ENCODE data around the gene PGPEP1.

Gene PGPEP1

GRCh38 chr19:18295034-18295451 lies 45.4 kb upstream of the PGPEP1 start:
- no peak overlapping the region for H3K27ac ChIP-seq (replicated peaks)
- H3K27me3 ChIP-seq (ENCODE audit: insufficient read depth, poor library complexity, severe bottlenecking), result no peaks in the 10 kb centered on the region
- no peak overlapping the region for H3K4me3 ChIP-seq (replicated peaks; ENCODE audit: insufficient read depth, low read length)
- TF ChIP-seq REST (IDR thresholded peaks at IDR 0.05; ENCODE audit: insufficient replicate concordance, low read depth) (no peak), CTCF (IDR thresholded peaks at IDR 0.05; ENCODE audit: insufficient read depth, low read length) (no peak), GABPA (IDR thresholded peaks at IDR 0.05; ENCODE audit: low read depth) (no peak), SPI1 (IDR thresholded peaks at IDR 0.05; ENCODE audit: borderline replicate concordance, low read depth) (no peak), POLR2AphosphoS5 (IDR thresholded peaks at IDR 0.05; ENCODE audit: low read depth) (no peak)
- no peak for DNase-seq (ENCODE audit: low read depth in 1 of 2, low spot score in 1 of 2)

GRCh38 chr19:18297308-18297707 lies 43.1 kb upstream of the PGPEP1 start:
- H3K27ac ChIP-seq (replicated peaks), result no peak overlapping the region
- TF ChIP-seq GABPA (IDR thresholded peaks at IDR 0.05; ENCODE audit: low read depth) (no peak), SPI1 (IDR thresholded peaks at IDR 0.05; ENCODE audit: borderline replicate concordance, low read depth) (no peak), CTCF (IDR thresholded peaks at IDR 0.05; ENCODE audit: insufficient read depth, low read length) (no peak), REST (IDR thresholded peaks at IDR 0.05; ENCODE audit: insufficient replicate concordance, low read depth) (no peak), POLR2AphosphoS5 (IDR thresholded peaks at IDR 0.05; ENCODE audit: low read depth) (no peak)

GRCh38 chr19:18298601-18299000 lies 41.8 kb upstream of the PGPEP1 start:
- Histone ChIP-seq H3K27ac (replicated peaks) (no peak overlapping the region), H3K4me3 (replicated peaks; ENCODE audit: insufficient read depth, low read length) (no peak overlapping the region), H3K27me3 (ENCODE audit: insufficient read depth, poor library complexity, severe bottlenecking) (no peaks in the 10 kb centered on the region)
- TF ChIP-seq REST (IDR thresholded peaks at IDR 0.05; ENCODE audit: insufficient replicate concordance, low read depth), result no peak
- TF ChIP-seq CTCF (IDR thresholded peaks at IDR 0.05; ENCODE audit: insufficient read depth, low read length), result no peak
- no peak for TF ChIP-seq GABPA (IDR thresholded peaks at IDR 0.05; ENCODE audit: low read depth)
- no peak for TF ChIP-seq SPI1 (IDR thresholded peaks at IDR 0.05; ENCODE audit: borderline replicate concordance, low read depth)
- no peak for TF ChIP-seq POLR2AphosphoS5 (IDR thresholded peaks at IDR 0.05; ENCODE audit: low read depth)
- DNase-seq (ENCODE audit: low read depth in 1 of 2, low spot score in 1 of 2), result no peak

More at GRCh38 chr19:18297308-18297707, 43.1 kb upstream of the PGPEP1 start:
- H3K27me3 ChIP-seq (ENCODE audit: insufficient read depth, poor library complexity, severe bottlenecking), result no peaks in the 10 kb centered on the region
- H3K4me3 ChIP-seq (replicated peaks; ENCODE audit: insufficient read depth, low read length), result no peak overlapping the region
- DNase-seq (ENCODE audit: low read depth in 1 of 2, low spot score in 1 of 2), result no peak
